NCI-H69 (cell line): Measurements from ENCODE around the gene ANKS1A.
"Not testable (repeated sequence)": the region's sequence is repeated elsewhere in the genome, so short reads cannot be mapped to it uniquely, and the experiment has no call there.

Experiments
- DNase-seq: peaks from one replicate; lab custom pipeline; 2025; lab: John Stamatoyannopoulos, UW

ANKS1A gene

GRCh38 chr6:35120746-35121145 lies 231.7 kb downstream of the ANKS1A start:
- DNase-seq = no peak

DNA sequence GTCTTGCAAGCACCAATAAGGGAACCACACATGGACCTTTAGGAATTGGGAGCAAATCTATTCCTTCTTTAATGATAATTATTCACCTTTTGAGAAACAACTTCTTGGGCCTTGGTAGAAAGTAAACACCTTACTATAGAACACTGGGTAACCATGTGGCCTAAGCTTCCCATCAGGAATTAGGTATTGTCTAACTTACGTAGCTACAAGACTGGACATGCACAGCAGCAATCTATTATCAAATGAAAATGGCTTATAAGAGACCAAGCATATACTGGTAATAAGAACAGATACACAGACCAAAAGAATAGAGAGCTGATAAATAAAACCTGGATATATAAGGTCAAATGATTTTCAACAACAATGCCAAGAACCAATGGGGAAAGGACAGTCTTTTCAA lies 235.3 kb downstream of the ANKS1A start:
- DNase-seq = no peak

DNA sequence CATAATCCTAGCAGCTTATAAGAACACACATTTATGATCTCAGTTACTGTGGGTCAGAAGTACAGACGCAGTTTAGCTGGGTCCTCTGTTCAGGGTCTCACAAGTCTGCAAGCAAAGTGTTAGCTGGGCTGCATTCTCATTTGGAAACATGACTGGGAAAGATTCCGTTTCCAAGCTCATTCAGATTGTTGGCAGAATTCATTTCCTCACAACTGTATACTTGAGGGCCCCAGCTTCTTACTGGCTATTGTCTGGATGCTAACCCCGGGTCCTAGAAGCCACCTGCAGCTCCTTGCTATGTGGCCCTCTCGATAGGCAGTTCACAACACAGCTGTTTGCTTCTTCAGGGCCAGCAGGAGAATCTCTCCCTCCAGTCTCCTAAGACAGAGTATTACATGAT lies 239.0 kb downstream of the ANKS1A start:
- DNase-seq = no peak

DNA sequence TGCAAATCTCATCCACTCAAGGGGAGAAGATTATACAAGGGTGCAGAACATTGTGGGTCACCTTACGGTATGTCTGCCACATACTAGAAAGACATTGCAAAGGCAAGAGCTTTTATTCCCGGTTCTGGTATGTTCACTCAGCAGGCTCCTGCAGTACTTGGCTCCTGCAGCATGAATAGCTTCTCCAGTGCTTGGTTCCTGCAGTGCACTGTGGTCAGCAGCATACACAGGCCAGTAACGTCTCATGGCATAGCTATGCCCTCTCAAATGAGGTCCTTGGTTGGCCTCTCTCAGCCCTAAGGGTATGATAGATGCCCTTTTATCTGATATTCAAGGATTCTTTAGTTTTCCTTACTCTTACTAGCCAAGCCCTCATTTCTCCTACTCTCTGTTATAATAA lies 239.4 kb downstream of the ANKS1A start:
- DNase-seq = no peak

DNA sequence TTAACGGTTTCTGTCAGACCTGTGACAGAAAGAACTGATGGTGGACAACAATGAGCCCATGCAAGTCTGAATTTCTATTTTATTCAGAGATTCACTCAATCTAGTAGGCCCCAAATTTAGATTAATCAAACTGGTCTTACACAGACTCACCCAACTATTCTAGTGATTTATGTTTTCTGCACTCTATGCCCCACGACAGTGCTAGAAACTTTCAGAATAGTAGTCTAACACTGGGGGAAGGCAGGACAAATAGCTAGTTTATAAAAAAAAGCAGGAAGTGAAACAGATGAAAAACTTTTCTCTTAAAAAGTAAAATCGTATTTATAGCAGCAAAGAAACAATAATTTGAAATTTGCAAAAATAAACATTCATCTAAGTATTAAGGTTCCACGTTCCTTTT lies 247.1 kb downstream of the ANKS1A start:
- no peak for DNase-seq

- not testable (repeated sequence) for DNase-seq
These were observed 249.1 kb downstream of the ANKS1A start for GRCh38 chr6:35138191-35138590.

GRCh38 chr6:35139470-35139869 lies 250.4 kb downstream of the ANKS1A start:
- DNase-seq = no peak

- peak; percentile 83 for DNase-seq
These were observed 251.0 kb downstream of the ANKS1A start for GRCh38 chr6:35139924-35140638.

GRCh38 chr6:35140639-35141006 lies 251.6 kb downstream of the ANKS1A start:
- DNase-seq = no peak
